ENCODE results near the gene CCDC54. TPM values are rescaled to one million over a fixed set of nuclear protein-coding genes. Genes with fewer than 3 reads are reported as not detected.
"Not testable (repeated sequence)": the region's sequence is repeated elsewhere in the genome, so short reads cannot be mapped to it uniquely, and the experiment has no call there.

CCDC54 gene
- total RNA-seq, 1 experiment from 2014 or later, result not detected

- TF ChIP-seq, protein P1, sequence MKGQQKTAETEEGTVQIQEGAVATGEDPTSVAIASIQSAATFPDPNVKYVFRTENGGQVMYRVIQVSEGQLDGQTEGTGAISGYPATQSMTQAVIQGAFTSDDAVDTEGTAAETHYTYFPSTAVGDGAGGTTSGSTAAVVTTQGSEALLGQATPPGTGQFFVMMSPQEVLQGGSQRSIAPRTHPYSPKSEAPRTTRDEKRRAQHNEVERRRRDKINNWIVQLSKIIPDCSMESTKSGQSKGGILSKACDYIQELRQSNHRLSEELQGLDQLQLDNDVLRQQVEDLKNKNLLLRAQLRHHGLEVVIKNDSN (CRISPR knock-in tag; IDR thresholded peaks at IDR 0.05), result no peak
- no peak for TF ChIP-seq ZMAT4 (CRISPR knock-in tag; IDR thresholded peaks at IDR 0.05)
Measured at GRCh38 chr3:107328069-107328468, 49.2 kb upstream of the CCDC54 start (continued).

DNA sequence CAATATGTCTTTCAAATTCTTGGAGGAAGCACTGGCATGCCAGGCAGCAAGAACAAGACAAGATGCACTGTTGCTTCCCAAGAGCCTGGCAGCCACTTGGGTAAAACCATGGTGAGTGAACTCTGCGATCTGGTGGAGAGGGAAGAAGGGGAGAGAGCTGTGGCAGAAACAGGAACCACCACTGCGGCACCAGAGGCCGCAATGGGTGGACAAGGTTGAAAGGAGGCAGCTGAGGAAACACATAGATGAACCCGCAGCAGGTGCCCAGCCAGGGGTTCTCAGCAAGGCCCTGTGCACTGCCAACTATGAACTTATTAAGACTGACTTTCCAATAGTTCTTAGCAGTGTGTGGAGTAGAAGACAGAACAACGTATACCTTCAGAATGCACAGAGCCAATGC is 48.2 kb upstream of the CCDC54 start:
- Mint-ChIP-seq H3K27me3 (ENCODE audit: low read depth) (no peaks in the 10 kb centered on the region), H3K36me3 (peaks cover 8% of the 10 kb centered on the region), H3K4me1 (peaks cover 8% of the 10 kb centered on the region; the same call in 1 of the 2 replicates), H3K9me3 (peaks cover 8% of the 10 kb centered on the region), H3K27ac (no peak overlapping the region), H3K4me3 (no peak overlapping the region)
- ChIA-PET CTCF (no interaction called here), POLR2A (interaction anchor here (0.6 kb wide), 1 partner anchor 653 kb away, joined by 3 read pairs; no protein-coding TSS in a partner anchor)
- DNase-seq (ENCODE audit: low spot score) (no peak), ATAC-seq (no peak)
- TF ChIP-seq, protein P2, sequence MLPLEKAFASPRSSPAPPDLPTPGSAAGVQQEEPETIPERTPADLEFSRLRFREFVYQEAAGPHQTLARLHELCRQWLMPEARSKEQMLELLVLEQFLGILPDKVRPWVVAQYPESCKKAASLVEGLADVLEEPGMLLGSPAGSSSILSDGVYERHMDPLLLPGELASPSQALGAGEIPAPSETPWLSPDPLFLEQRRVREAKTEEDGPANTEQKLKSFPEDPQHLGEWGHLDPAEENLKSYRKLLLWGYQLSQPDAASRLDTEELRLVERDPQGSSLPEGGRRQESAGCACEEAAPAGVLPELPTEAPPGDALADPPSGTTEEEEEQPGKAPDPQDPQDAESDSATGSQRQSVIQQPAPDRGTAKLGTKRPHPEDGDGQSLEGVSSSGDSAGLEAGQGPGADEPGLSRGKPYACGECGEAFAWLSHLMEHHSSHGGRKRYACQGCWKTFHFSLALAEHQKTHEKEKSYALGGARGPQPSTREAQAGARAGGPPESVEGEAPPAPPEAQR (CRISPR knock-in tag; IDR thresholded peaks at IDR 0.05), result no peak
- TF ChIP-seq TEAD1 (CRISPR knock-in tag; IDR thresholded peaks at IDR 0.05), result no peak
- no peak for TF ChIP-seq RORB (CRISPR knock-in tag; IDR thresholded peaks at IDR 0.05)
- TF ChIP-seq ZNF671 (CRISPR knock-in tag; IDR thresholded peaks at IDR 0.05), result no peak
- no peak for TF ChIP-seq FOXK1 (CRISPR knock-in tag; IDR thresholded peaks at IDR 0.05)
- no peak for TF ChIP-seq ZNF532 (CRISPR knock-in tag; IDR thresholded peaks at IDR 0.05; ENCODE audit: borderline replicate concordance)
- TF ChIP-seq ZBTB21 (CRISPR knock-in tag; IDR thresholded peaks at IDR 0.05; ENCODE audit: borderline replicate concordance), result no peak
- no peak for TF ChIP-seq CREM (CRISPR knock-in tag; IDR thresholded peaks at IDR 0.05)
- TF ChIP-seq JUN (CRISPR knock-in tag; IDR thresholded peaks at IDR 0.05), result no peak
- TF ChIP-seq TEAD4 (CRISPR knock-in tag; IDR thresholded peaks at IDR 0.05), result no peak
- TF ChIP-seq, protein P3, sequence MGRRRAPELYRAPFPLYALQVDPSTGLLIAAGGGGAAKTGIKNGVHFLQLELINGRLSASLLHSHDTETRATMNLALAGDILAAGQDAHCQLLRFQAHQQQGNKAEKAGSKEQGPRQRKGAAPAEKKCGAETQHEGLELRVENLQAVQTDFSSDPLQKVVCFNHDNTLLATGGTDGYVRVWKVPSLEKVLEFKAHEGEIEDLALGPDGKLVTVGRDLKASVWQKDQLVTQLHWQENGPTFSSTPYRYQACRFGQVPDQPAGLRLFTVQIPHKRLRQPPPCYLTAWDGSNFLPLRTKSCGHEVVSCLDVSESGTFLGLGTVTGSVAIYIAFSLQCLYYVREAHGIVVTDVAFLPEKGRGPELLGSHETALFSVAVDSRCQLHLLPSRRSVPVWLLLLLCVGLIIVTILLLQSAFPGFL (CRISPR knock-in tag; IDR thresholded peaks at IDR 0.05; ENCODE audit: borderline replicate concordance), result no peak
- TF ChIP-seq, protein P4, sequence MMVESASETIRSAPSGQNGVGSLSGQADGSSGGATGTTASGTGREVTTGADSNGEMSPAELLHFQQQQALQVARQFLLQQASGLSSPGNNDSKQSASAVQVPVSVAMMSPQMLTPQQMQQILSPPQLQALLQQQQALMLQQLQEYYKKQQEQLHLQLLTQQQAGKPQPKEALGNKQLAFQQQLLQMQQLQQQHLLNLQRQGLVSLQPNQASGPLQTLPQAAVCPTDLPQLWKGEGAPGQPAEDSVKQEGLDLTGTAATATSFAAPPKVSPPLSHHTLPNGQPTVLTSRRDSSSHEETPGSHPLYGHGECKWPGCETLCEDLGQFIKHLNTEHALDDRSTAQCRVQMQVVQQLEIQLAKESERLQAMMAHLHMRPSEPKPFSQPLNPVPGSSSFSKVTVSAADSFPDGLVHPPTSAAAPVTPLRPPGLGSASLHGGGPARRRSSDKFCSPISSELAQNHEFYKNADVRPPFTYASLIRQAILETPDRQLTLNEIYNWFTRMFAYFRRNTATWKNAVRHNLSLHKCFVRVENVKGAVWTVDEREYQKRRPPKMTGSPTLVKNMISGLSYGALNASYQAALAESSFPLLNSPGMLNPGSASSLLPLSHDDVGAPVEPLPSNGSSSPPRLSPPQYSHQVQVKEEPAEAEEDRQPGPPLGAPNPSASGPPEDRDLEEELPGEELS (CRISPR knock-in tag; IDR thresholded peaks at IDR 0.05), result no peak

DNA sequence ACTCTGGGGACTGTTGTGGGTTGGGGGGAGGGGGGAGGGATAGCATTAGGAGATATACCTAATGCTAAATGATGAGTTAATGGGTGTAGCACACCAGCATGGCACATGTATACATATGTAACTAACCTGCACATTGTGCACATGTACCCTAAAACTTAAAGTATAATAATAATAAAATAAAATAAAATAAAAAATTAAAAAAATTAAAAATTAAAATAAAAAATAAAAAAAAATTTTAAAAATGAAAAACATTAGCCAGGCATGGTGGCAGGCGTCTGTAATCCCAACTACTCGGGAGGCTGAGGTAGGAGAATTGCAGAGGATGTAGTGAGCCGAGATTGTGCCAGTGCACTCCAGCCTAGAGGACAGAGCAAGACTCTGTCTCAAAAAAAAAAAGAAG is 37.5 kb upstream of the CCDC54 start:
- DNase-seq (ENCODE audit: low spot score); POLR2A ChIA-PET; ATAC-seq; H3K27ac Mint-ChIP-seq; H3K4me3 Mint-ChIP-seq; H3K27me3 Mint-ChIP-seq (ENCODE audit: low read depth); H3K36me3 Mint-ChIP-seq; CTCF ChIA-PET: not testable (repeated sequence)
- Mint-ChIP-seq H3K4me1 (peaks cover 15% of the 10 kb centered on the region), H3K9me3 (peaks cover 27% of the 10 kb centered on the region)
- TF ChIP-seq HMGA2 (CRISPR knock-in tag; IDR thresholded peaks at IDR 0.05), result peak; percentile 96
